ENCODE results near the gene PWP2.
"Not testable (repeated sequence)": the region's sequence is repeated elsewhere in the genome, so short reads cannot be mapped to it uniquely, and the experiment has no call there.

DNA sequence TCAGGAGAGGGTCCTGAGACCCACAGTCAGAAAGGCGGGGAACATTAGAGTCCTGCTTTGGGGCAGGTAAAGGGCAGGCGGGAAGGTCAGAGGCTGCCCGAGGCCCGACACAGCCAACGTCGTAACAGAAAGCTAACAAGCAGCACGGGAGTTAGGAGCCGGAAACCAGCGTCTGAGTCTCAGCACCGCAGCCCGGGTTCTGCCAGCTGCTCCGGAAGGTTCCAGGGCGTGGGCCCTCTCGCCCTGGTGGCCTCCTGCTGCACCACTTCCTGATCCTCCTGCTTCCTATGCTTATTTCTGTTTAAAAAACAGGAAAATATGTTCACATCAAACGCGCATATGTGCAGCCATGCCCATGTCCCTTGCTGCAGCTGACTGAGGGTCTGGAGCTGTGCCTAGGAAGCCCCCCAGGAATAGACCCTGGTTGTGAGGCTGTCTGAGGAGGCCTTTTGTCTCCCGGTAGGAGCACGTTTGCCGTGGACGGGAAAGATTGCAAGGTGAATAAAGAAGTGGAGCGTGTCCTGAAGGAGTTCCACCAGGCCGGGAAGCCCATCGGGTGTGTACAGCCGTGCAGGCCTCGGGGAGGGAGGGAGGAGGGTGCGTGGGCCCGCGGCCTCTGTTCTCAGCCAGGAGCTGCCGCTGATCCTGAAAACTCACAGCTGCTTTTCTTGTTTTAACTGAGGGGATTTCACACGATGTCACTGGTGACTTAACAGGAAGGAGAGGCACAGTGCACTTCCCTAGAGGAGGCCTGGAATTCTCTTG lies 32.8 kb downstream of the PWP2 start:
- TF ChIP-seq, protein P1, sequence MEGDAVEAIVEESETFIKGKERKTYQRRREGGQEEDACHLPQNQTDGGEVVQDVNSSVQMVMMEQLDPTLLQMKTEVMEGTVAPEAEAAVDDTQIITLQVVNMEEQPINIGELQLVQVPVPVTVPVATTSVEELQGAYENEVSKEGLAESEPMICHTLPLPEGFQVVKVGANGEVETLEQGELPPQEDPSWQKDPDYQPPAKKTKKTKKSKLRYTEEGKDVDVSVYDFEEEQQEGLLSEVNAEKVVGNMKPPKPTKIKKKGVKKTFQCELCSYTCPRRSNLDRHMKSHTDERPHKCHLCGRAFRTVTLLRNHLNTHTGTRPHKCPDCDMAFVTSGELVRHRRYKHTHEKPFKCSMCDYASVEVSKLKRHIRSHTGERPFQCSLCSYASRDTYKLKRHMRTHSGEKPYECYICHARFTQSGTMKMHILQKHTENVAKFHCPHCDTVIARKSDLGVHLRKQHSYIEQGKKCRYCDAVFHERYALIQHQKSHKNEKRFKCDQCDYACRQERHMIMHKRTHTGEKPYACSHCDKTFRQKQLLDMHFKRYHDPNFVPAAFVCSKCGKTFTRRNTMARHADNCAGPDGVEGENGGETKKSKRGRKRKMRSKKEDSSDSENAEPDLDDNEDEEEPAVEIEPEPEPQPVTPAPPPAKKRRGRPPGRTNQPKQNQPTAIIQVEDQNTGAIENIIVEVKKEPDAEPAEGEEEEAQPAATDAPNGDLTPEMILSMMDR (IDR thresholded peaks at IDR 0.05): not testable (repeated sequence)
- not testable (repeated sequence) for TF ChIP-seq POLR2AphosphoS5 (IDR thresholded peaks at IDR 0.05; ENCODE audit: insufficient read depth in 1 of 2, low read depth in 1 of 2); POLR2A (IDR thresholded peaks at IDR 0.05)
